K562 (cell line): ENCODE data around the gene GPR55. TPM values are rescaled to one million over a fixed set of nuclear protein-coding genes. Genes with fewer than 3 reads are reported as not detected.

ENCODE experiments used
- CHCHD3 ChIP-seq: fragments of 250-450 bp; sonication (Bioruptor Pico); IDR thresholded peaks from 2 replicates; pipeline ENCODE4 v2.1.2; 2022; ENCODE audit warnings: mild to moderate bottlenecking
- ESRRA ChIP-seq: fragments of 450-650 bp; IDR thresholded peaks from 2 replicates; pipeline ENCODE4 v1.6.1; 2014; ENCODE audit warnings: low read depth, mild to moderate bottlenecking, moderate library complexity, borderline replicate concordance
- FOXP1 ChIP-seq: sonication (generic); formaldehyde crosslinking; IDR thresholded peaks from 2 replicates; pipeline ENCODE4 v1.8.0; 2022; ENCODE audit warnings: mild to moderate bottlenecking, missing genetic modification reagents
- HNRNPK ChIP-seq: fragments of 200-400 bp; formaldehyde crosslinking; IDR thresholded peaks from one replicate; pipeline ENCODE4 v1.6.1; 2018; ENCODE audit warnings: mild to moderate bottlenecking, low read depth, low read length; ENCODE audit not compliant: poor library complexity, severe bottlenecking
- POLR2B ChIP-seq: fragments of 450-650 bp; IDR thresholded peaks from 2 replicates; pipeline ENCODE4 v1.6.1; 2018; ENCODE audit warnings: low read depth; ENCODE audit not compliant: partially characterized antibody
- SMARCA4 ChIP-seq: fragments of 450-650 bp; IDR thresholded peaks from 2 replicates; pipeline ENCODE4 v1.6.1; 2016
- TCF7L2 ChIP-seq: fragments of 150-350 bp; IDR thresholded peaks from 2 replicates; pipeline ENCODE4 v1.6.1; 2016; ENCODE audit warnings: low read depth, mild to moderate bottlenecking, low read length, moderate library complexity
- ZBTB49 ChIP-seq: sonication (generic); formaldehyde crosslinking; IDR thresholded peaks from 2 replicates; pipeline ENCODE4 v1.8.0; 2022; ENCODE audit warnings: missing genetic modification reagents, mild to moderate bottlenecking, borderline replicate concordance
- polyA plus RNA-seq, 8 experiments: library from polyadenylated mRNA; depleted of rRNA in 4 of 8; stranded (reverse) in 5 of 8; unstranded in 3 of 8; fragments of >200 nt; fragmentation: Nextera tagmentation in 2 of 8; fragmentation: Illumina TruSeq in 1 of 8; extraction: Ambion mirVana in 2 of 8; extraction: Trizol in 1 of 8; gene quantifications; 2 replicates each; pipeline versions ENCODE4 v1.2.1 to v1.2.3, GENCODE V29; 2011 to 2014; ENCODE audit warnings: inconsistent platforms in 1 of 8, missing spikeins in 1 of 8
- total RNA-seq, 7 experiments: library from RNA; depleted of rRNA in 6 of 7; stranded (reverse); fragments of >200 nt in 6 of 7; fragmentation: Illumina TruSeq in 2 of 7; extraction: Trizol in 2 of 7; gene quantifications; 2 replicates each; pipeline versions ENCODE4 v1.2.1 to v1.2.3, GENCODE V29; 2011 to 2021; ENCODE audit warnings: low replicate concordance in 1 of 7
- TF ChIP-seq, protein P1 (sequence below): sonication (generic); formaldehyde crosslinking; IDR thresholded peaks from 2 replicates; pipeline ENCODE4 v1.8.0; 2022; ENCODE audit warnings: mild to moderate bottlenecking, missing genetic modification reagents
- TF ChIP-seq, protein P2 (sequence below): fragments of 250-450 bp; sonication (Bioruptor Pico); IDR thresholded peaks from 2 replicates; pipeline ENCODE4 v1.5.0; 2020; ENCODE audit warnings: mild to moderate bottlenecking, borderline replicate concordance

GPR55 gene
- total and polyA plus RNA-seq, 9 of the 15 experiments (the other 6 are each of a cell fraction or from before 2014, with no cell fraction given): 0.11 to 0.49 (median 0.27) TPM

GRCh38 chr2:230972046-230972445 lies 47.0 kb upstream of the GPR55 start (continued):
- TF ChIP-seq, protein P1, sequence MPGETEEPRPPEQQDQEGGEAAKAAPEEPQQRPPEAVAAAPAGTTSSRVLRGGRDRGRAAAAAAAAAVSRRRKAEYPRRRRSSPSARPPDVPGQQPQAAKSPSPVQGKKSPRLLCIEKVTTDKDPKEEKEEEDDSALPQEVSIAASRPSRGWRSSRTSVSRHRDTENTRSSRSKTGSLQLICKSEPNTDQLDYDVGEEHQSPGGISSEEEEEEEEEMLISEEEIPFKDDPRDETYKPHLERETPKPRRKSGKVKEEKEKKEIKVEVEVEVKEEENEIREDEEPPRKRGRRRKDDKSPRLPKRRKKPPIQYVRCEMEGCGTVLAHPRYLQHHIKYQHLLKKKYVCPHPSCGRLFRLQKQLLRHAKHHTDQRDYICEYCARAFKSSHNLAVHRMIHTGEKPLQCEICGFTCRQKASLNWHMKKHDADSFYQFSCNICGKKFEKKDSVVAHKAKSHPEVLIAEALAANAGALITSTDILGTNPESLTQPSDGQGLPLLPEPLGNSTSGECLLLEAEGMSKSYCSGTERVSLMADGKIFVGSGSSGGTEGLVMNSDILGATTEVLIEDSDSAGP (CRISPR knock-in tag): no peak
- TF ChIP-seq CHCHD3 (CRISPR knock-in tag) (no peak), POLR2B (no peak), ZBTB49 (no peak), HNRNPK (no peak), ESRRA (no peak), TCF7L2 (no peak), SMARCA4 (no peak), FOXP1 (CRISPR knock-in tag) (no peak)
- TF ChIP-seq, protein P2, sequence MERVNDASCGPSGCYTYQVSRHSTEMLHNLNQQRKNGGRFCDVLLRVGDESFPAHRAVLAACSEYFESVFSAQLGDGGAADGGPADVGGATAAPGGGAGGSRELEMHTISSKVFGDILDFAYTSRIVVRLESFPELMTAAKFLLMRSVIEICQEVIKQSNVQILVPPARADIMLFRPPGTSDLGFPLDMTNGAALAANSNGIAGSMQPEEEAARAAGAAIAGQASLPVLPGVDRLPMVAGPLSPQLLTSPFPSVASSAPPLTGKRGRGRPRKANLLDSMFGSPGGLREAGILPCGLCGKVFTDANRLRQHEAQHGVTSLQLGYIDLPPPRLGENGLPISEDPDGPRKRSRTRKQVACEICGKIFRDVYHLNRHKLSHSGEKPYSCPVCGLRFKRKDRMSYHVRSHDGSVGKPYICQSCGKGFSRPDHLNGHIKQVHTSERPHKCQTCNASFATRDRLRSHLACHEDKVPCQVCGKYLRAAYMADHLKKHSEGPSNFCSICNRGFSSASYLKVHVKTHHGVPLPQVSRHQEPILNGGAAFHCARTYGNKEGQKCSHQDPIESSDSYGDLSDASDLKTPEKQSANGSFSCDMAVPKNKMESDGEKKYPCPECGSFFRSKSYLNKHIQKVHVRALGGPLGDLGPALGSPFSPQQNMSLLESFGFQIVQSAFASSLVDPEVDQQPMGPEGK: no peak
